Measurements from ENCODE around the gene NTRK2. TPM values are rescaled to one million over a fixed set of nuclear protein-coding genes. Genes with fewer than 3 reads are reported as not detected.

Gene NTRK2
- total RNA-seq, 4 donors from 2014 or later, result 2.6 to 8.5 (median 6.0) TPM

DNA sequence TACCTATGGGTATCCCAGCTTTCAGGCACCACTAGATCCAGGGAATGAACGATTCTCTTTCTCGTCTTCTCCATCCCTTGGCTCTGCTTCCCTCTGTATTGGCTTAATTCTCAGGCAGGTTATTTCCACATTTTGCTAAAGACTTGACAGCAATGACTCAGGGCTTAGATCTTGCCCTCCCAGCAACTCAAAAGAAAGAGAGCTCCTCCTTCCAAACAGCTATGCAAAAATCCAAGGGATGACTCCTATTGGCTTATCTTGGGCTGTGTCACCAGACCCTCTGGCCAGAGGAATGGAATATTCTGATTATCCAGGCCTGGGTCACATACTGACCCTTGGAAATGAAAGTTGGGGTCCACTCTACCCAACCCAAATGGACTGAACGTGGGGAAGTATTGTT is 270.2 kb downstream of the NTRK2 start:
- Histone ChIP-seq H3K9me3 (no peaks in the 10 kb centered on the region), H3K4me1 (peaks cover 0 to 19% (median 0%) of the 10 kb centered on the region in 3 donors), H3K27me3 (no peaks in the 10 kb centered on the region), H3K4me3 (no peak overlapping the region), H3K36me3 (no peaks in the 10 kb centered on the region), H3K27ac (no peak overlapping the region)
- no peak for ATAC-seq
- 90% methylated on average over 2 to 3 of the region's 3 CpGs for WGBS, 2 donors (ENCODE audit: low coverage in 1 of 2)
- no peak for TF ChIP-seq POLR2A (IDR thresholded peaks at IDR 0.05)
- TF ChIP-seq POLR2AphosphoS5 (IDR thresholded peaks at IDR 0.05), result no peak
- TF ChIP-seq CTCF (IDR thresholded peaks at IDR 0.05), result no peak
- TF ChIP-seq EP300 (IDR thresholded peaks at IDR 0.05), result no peak

DNA sequence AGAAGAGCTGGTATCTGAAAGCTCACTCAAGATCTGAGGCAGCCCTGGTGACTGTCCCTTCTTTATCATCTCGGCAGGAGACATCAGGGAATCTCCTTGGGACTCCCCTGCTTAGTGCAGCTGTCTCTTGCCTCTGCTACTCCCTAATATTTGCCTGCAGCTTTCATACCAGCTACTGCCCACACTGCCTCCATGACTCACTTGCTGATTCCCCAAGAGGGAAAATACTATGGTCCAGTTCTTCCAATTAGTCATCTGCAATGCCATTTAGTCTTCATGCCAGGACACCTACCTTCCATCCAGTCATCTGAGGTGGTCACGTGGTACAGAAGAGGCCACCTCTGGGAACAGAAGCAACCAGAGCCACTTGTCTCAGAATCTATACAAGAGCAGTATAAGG is 270.8 kb downstream of the NTRK2 start:
- Histone ChIP-seq H3K4me1 (peaks cover 0 to 18% (median 0%) of the 10 kb centered on the region in 3 donors), H3K4me3 (no peak overlapping the region), H3K27ac (no peak overlapping the region), H3K9me3 (no peaks in the 10 kb centered on the region), H3K27me3 (no peaks in the 10 kb centered on the region), H3K36me3 (no peaks in the 10 kb centered on the region)
- 59% methylated on average over 2 of the region's 2 CpGs; no CpG with 5 or more reads in 1 of the 2 donors for WGBS, 2 donors (ENCODE audit: low coverage in 1 of 2)
- TF ChIP-seq POLR2A (IDR thresholded peaks at IDR 0.05), result no peak
- no peak for TF ChIP-seq EP300 (IDR thresholded peaks at IDR 0.05)
- TF ChIP-seq POLR2AphosphoS5 (IDR thresholded peaks at IDR 0.05), result no peak
- TF ChIP-seq CTCF (IDR thresholded peaks at IDR 0.05), result no peak
- no peak for ATAC-seq

DNA sequence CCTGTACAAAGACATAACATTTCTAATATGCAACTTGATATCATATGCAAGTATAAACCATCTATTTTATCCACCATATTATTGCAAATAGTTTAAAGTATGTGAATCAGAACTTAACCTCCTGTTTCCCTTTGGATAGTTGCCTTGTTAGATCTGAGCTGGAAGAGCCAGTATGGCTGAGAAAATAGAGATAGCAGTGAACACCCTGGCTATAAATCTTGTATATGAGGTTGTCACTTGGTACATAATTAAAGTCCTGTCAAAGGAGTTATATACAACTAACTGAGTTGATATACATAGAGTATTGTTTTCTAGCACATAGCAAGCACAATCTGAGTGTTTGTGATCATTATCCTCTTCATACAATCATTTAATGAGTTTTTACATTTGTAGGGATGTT is 272.3 kb downstream of the NTRK2 start:
- Histone ChIP-seq H3K27ac (no peak overlapping the region), H3K36me3 (no peaks in the 10 kb centered on the region), H3K9me3 (no peaks in the 10 kb centered on the region), H3K4me1 (peaks cover 0 to 5% (median 0%) of the 10 kb centered on the region in 3 donors), H3K27me3 (no peaks in the 10 kb centered on the region), H3K4me3 (no peak overlapping the region)
- no peak for ATAC-seq
- TF ChIP-seq POLR2A (IDR thresholded peaks at IDR 0.05) (no peak), POLR2AphosphoS5 (IDR thresholded peaks at IDR 0.05) (no peak), CTCF (IDR thresholded peaks at IDR 0.05) (no peak), EP300 (IDR thresholded peaks at IDR 0.05) (no peak)

DNA sequence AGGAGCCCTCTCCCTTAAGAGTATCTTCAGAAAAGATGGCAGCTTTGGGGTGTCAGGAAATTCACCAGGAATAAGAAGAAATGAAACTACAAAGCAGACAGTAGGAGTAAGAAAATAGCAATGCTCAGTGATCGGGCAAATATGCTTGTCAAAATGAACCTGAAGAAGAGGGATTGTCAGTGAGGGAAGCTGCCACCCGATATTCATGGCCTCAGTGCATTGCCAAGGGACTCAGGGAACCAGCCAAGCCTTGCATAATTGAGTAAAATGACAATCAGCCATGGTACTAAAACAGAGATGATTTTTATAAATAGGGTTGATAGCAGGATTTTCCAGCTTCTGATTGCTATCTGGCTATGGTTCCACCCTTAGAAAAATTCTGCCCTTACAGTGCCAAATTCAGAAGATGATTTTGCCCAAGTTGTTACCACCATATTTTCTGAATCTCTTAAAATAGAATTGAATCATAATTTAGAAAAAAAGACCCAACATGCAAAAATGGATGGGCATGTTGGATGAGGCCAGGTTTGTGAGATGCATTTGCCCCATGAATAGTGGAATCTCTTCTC is 274.0 kb downstream of the NTRK2 start:
- no peaks in the 10 kb centered on the region for H3K4me1 ChIP-seq
- no peaks in the 10 kb centered on the region for H3K9me3 ChIP-seq
- ATAC-seq, result no peak
- H3K4me3 ChIP-seq, result no peak overlapping the region
- H3K27ac ChIP-seq, result no peak overlapping the region
- no peaks in the 10 kb centered on the region for H3K27me3 ChIP-seq
- WGBS, 2 donors (ENCODE audit: low coverage in 1 of 2), result 83 to 93% methylated on average over 2 of the region's 2 CpGs
- H3K36me3 ChIP-seq, result no peaks in the 10 kb centered on the region
- TF ChIP-seq POLR2AphosphoS5 (IDR thresholded peaks at IDR 0.05), result no peak
- TF ChIP-seq CTCF (IDR thresholded peaks at IDR 0.05), result no peak
- no peak for TF ChIP-seq POLR2A (IDR thresholded peaks at IDR 0.05)
- no peak for TF ChIP-seq EP300 (IDR thresholded peaks at IDR 0.05)

DNA sequence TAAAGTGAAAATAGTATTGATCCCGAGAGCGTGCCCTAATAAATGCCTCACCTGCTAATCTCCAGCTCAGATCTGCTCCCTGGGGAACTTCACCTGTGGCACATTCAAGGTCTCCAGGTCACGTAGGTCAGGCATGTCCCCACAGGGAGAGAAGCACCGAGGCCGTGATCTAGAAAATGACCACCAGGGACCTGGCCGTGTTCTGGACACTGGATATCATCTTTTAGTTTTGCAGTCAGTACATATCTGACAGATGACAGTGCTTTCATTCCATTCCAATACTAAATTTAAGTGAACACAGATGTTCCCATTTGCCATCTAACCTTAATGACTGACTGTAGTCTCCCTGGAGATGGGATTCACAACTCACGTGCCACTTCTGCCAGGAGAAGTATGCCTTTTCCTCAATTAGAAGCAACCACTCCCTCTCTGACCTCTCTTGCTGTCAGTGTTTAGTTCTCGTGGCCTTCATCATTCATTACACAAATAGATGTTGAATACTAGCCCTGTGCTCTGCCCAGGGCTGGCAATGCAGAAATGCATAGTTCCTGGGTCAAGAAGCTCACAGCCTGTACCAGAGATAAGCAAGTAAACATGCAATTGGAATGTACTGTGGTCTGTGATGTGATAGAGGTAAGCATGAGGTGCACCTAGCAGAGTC is 276.5 kb downstream of the NTRK2 start:
- no peak for ATAC-seq
- H3K9me3 ChIP-seq, result no peaks in the 10 kb centered on the region
- H3K27ac ChIP-seq, result no peak overlapping the region
- TF ChIP-seq EP300 (IDR thresholded peaks at IDR 0.05) (no peak), POLR2AphosphoS5 (IDR thresholded peaks at IDR 0.05) (no peak), CTCF (IDR thresholded peaks at IDR 0.05) (no peak), POLR2A (IDR thresholded peaks at IDR 0.05) (no peak)
- H3K4me1 ChIP-seq, result no peaks in the 10 kb centered on the region
- no peaks in the 10 kb centered on the region for H3K36me3 ChIP-seq
- 72 to 73% methylated on average over 4 to 7 of the region's 8 CpGs for WGBS, 2 donors (ENCODE audit: low coverage in 1 of 2)
- H3K4me3 ChIP-seq, result no peak overlapping the region
- H3K27me3 ChIP-seq, result no peaks in the 10 kb centered on the region

All from gastroesophageal sphincter (tissue), 4 donors.